NCI-H510A treated with DMSO at 0.1 percent for 48 hours (cell line): Measurements from ENCODE around the gene EVA1C.
"Not testable (repeated sequence)": the region's sequence is repeated elsewhere in the genome, so short reads cannot be mapped to it uniquely, and the experiment has no call there.

Experiments used
- DNase-seq: peaks from one replicate; lab custom pipeline; 2025; lab: John Stamatoyannopoulos, UW

Gene EVA1C

DNA sequence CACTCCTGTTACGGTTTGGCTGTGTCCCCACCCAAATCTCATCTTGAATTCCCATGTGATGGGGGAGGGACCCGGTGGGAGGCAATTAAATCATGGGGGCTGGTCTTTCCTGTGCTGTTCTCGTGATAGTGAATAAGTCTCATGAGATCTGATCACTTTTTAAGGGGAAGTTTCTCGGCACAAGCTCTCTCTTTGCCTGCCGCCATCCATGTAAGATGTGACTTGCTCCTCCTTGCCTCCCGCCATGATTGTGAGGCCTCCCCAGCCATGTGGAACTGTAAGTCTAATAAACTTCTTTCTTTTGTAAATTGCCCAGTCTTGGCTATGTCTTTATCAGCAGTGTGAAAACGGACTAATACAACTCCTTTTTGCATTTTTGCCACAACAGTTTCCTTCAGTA is 118.3 kb downstream of the EVA1C start:
- DNase-seq: not testable (repeated sequence)

DNA sequence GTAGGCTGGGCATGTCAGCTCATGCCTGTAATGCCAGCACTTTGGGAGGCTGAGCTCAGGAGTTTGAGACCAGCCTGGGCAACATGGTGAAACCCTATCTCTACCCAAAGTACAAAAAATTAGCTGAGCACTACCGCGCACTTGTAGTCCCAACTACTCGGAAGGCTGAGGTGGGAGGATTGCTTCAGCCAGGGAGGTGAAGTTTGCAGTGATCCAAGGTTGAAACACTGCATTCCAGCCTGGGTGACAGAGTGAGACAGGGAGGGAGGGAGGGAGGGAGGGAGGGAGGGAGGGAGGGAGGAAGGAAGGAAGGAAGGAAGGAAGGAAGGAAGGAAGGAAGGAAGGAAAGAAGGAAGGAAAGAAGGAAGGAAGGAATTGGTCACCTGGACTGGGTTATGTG is 119.1 kb downstream of the EVA1C start:
- not testable (repeated sequence) for DNase-seq

DNA sequence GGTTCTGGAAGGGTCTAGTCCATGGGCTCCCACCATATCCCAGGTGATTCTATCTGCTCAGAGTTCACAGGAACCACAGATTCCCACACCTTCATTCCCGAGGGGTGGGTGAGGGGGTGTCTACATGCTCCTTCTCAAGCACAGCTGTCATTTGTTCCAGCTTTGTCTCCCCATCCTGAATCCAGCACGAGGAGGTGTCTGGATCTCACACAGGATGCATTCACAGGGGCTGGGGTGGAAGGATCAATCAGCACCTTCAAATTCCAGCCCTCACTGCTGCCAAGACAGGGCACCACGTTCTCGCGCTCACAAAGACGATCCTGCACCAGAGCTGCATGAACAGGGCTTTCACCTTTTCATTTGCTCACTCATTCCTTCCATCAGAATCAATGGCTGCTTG is 120.1 kb downstream of the EVA1C start:
- no peak for DNase-seq

- DNase-seq: no peak
These were observed 120.5 kb downstream of the EVA1C start for GRCh38 chr21:32533053-32533452.

GRCh38 chr21:32533611-32534010 is 121.1 kb downstream of the EVA1C start:
- DNase-seq: no peak

- DNase-seq: no peak
These were observed 121.6 kb downstream of the EVA1C start for GRCh38 chr21:32534113-32534512.

DNA sequence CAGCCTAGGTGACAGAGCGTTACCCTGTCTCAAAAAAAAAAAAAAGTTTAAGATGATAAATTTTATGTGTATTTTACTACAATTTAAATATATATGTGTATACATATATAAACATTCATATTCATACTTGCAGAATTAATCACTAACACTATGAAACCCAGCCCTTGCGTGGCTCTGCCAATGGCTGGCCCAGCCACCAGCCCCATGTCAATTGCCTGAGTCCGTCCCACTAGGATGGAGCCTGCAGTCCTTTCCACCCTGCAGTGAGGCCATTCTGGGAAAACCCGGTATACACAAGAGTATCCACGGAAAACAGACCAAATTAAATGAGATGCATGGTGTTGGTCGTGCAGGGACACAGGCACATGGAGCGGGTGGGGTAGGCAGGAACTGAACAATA is 123.1 kb downstream of the EVA1C start:
- no peak for DNase-seq

- no peak for DNase-seq
These were observed 125.0 kb downstream of the EVA1C start for GRCh38 chr21:32537569-32537881.

GRCh38 chr21:32538147-32538792 is 125.8 kb downstream of the EVA1C start:
- DNase-seq: no peak

DNA sequence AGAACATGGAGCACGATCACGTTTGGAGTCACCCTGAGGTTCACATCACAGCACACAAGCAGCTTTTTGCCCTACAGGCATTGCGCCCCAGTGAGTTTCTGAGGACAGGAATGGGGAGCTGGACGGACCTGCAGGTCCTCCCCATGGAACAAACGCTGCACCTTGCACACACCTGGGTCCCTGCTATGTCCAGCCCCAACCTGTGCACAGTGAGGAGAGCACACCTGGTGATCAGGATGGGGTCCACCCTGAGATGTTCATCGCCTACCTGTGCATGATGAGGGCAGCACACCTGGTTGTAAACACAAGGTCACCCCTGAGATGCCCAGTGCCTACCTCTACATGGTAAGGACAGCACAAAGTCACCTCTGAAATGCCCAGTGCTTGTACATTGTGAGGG is 126.9 kb downstream of the EVA1C start:
- DNase-seq: no peak

GRCh38 chr21:32543056-32543455 is 130.6 kb downstream of the EVA1C start:
- DNase-seq: not testable (repeated sequence)

- no peak for DNase-seq
These were observed 131.5 kb downstream of the EVA1C start for GRCh38 chr21:32543975-32544374.

- DNase-seq: no peak
These were observed 132.2 kb downstream of the EVA1C start for GRCh38 chr21:32544697-32545096.

GRCh38 chr21:32545948-32546441 is 133.5 kb downstream of the EVA1C start:
- no peak for DNase-seq

DNA sequence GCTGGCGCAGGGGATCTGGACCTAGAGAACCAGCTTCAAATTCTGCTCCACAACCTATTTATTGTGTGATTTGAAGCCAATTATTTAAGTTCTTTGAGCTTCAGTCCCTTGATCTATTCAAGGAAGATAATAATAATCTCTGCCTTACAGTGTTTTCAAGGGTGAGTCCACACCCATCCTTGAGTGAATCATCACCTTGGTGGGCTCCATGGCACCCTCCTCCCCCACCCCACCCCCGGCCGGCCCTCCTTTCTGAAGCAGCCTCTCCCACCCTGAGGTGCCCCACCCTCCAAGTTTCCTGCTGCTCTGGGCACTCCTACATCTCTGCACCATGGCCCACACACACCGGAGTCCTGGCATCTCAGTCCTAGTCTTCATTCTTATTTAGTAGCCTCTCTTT is 134.5 kb downstream of the EVA1C start:
- no peak for DNase-seq

DNA sequence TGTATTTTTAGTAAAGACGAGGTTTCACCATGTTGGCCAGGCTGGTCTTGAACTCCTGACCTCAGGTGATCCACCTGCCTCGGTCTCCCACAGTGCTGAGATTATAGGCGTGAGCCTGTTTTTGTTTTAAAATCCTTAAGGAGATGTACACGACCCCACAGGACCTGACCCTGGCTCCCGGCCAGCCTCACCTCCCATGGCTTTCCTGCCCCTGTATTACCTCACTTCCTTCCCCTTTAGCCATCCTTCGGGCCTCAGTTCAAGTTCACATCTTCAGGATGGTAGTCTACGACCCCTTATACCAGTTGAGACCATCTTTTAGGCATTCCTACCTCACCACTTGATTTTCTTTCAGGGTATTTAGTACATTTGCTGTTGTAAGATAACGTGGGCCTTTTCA is 136.5 kb downstream of the EVA1C start:
- no peak for DNase-seq

- no peak for DNase-seq
These were observed 136.9 kb downstream of the EVA1C start for GRCh38 chr21:32549440-32549839.

GRCh38 chr21:32549886-32550285 is 137.4 kb downstream of the EVA1C start:
- DNase-seq: no peak

GRCh38 chr21:32554832-32555638 is 142.5 kb downstream of the EVA1C start:
- no peak for DNase-seq

DNA sequence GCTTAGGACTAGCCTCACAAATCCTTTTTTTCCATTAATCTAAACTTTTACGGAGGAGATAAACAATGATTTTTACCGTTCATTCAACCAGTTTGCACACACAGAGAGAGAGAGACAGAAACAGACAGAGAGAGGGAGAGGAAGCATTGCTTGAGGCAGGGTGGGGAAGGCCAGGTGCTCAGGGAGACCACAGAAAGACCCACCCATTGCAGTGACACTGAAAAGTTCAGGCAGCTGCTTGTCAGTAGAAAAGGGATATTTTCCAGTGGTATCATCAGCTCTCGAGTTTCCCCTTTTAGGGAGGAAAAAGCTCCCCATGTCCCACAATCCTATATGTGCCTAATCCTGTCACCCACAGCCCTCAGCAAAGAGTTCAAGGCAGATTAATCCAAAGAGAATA is 145.6 kb downstream of the EVA1C start:
- no peak for DNase-seq

DNA sequence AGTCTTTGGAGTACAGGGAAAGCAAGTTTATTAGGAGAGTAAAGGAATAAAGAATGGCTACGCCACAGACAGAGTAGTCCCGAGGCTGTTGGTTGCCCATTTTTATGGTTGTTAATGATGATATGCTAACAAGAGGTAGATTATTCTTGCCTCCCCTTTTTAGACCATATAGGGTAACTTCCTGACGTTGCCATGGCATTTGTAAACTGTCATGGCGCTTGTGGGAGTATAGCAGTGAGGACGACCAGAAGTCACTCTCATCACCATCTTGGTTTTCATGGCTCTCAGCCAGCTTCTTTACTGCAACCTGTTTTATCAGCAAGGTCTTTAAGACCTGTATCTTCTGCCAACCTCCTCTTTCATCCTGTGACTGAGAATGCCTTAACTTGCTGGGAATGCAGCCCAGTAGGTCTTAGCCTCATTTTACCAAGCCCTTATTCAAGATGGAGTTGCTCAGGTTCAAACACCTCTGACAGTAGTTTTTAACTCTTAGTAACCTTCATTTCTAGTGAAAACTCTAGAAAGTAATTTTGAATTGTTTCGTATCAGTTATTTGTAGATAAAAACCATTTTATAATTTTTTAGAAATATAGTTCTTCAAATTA is 146.6 kb downstream of the EVA1C start:
- no peak for DNase-seq

DNA sequence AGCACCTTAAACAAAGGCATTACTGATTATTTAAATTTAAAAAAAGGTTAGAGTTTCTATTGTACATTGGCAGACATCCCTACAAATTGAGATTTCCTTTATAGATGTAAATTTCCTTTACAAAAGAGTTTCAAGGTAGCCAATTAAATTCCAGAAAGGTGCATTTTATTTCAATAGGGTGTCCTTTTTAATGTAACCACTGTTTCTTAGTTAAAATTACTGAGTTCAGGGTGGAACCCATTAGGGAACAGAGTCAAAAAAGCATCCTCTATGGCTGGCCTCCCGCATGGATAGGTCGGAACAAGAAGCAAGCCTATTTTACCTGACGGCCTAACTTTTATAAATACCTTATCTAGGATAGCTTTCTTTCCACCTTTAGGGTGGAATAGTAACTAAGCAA is 148.4 kb downstream of the EVA1C start:
- DNase-seq: no peak

DNA sequence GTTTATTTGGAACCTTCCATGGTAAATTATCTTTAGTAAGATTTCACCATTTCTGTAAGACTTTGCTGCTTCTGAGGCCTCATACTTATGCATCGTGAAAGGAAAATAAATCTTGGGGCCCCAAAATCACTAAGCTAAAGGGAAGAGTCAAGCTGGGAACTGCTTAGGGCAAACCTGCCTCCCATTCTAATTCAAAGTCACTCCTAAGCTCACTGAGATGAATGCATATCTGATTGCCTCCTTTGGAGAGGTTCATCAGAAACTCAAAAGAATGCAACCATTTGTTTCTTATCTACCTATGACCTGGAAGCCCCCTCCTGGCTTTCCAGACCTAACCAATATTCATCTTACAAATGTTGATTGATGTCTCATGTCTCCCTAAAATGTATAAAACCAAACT is 149.0 kb downstream of the EVA1C start:
- not testable (repeated sequence) for DNase-seq
